COLO668 (cell line): Measurements from ENCODE around the gene ARL16.
A peak's percentile ranks its signal among the peaks of the same experiment; 100 is the strongest.

ENCODE experiments used
- DNase-seq: peaks from one replicate; lab custom pipeline; 2025; ENCODE audit not compliant: unreplicated experiment; lab: John Stamatoyannopoulos, UW

Gene ARL16

DNA sequence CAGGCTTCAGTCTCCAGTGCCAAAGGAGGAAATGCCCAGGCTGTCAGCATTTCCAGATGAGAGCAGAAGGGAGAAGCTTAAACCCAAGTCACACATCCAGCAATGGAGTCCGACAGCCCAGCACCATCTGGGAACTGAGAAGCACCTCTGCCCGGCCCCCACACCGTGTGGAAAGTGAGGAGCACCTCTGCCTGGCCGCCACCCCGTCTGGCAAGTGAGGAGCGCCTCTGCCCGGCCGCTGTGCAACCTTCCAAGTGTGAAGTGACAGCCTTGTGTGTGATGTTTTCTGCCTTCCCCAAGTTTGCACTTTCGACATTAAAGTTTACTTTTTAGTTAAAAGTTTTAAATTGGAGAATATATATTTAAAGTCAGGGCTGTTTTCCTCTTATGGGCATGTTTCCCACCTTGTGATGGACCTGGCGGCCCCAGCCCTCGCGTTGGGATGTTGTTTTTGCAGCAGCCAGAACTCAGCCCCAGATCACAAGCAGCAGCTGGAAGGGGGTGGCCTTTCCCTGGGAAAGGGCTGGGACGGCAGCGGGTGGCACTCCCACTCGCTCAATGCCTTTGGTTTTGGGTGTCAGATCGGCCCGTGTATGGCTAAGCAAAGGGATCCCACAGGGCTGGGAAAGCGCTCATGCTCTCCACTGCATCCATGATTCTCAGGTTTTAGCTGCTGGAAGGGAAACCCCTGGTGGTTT, 9.9 kb downstream of the ARL16 start:
- no peak for DNase-seq

GRCh38 chr17:81672954-81673353, 10.6 kb downstream of the ARL16 start:
- DNase-seq: no peak

DNA sequence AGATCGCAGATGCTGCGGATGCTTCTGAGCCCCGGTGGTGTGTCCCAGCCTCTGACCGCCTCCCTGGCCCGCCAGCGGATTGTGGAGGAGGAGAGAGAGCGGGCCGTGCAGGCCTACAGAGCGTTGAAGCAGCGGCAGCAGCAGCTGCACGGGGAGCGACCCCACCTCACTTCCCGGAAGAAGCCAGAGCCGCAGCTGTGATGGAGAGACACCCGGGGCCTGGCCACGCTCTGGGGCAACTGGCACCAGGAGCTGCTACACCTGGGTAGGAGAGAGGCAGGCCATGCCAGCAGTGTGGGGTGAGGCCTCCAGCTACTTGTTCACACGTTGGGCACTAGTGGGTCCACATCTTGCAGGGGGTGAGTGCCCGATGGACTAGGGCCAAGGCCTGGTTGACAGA, 11.1 kb downstream of the ARL16 start:
- DNase-seq: no peak

DNA sequence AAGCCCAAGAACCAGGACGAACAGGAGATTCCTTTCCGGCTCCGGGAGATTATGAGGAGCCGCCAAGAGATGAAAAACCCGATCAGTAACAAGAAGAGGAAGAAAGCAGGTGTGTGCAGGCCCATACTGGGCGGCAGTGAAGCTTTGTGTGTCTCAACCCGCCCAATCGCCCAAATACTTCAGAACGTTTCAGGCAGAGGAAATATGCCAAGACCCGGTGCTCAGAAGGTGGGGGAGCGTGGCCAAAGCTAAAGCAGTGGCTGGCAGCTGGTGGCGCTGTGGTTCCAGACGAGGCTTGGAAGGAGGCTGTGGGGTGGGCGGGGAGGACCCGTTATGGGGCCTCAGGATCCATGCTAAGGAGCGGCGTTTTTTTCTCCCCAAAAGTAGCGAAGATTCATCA, 15.8 kb downstream of the ARL16 start:
- DNase-seq: no peak

DNA sequence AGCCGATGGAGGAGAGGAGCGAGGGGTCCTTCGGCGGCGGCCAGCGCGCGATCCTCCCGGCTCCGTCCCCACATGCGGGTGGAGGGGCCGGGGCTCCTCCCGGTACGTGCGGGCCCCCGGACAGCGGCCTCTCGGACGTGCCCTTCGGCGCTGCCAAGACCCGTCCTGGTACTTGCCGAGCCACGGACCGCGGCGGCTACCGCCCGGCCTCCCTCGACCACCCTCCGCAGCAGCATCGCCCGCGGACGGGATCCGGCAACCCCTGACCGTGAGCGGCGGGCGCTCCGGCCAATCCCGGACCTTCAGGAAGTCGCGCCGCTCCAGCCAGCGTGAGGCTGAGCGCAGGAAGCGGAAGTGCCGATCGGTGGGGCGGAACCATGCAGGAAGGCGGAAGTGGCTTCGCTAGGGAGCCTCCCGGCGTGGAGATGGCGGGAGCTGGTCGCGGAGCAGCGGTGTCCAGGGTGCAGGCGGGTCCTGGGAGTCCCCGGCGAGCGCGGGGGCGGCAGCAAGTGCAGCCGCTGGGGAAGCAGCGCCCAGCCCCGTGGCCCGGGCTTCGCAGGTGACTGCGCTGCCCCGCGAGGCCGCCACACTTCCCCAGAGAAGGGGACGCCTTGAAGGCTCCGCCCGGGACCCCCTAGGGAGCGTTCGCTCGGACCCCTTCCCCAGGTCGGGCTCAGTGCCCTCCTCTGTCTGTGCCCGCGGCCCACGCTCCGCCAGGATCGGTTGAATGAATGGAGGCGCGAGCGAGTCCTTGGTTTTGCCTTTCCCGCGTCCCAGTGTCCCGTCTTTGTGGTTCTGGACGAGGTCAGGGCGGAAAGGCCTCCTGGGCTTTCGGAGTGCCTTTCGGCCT, 17.0 kb downstream of the ARL16 start, which contains the start of the genes CCDC137 and OXLD1:
Gene CCDC137 (plus strand): TSS at position 396 of the 850 bp plus-strand sequence. CDS start 30 bp downstream, at position 426.
Gene OXLD1 (minus strand): TSS at position 264 of the 850 bp plus-strand sequence. CDS start 28 bp downstream, at position 236.
- DNase-seq: peak; percentile 92

- peak; percentile 47 for DNase-seq
These were observed 17.6 kb downstream of the ARL16 start for GRCh38 chr17:81666092-81666341.

DNA sequence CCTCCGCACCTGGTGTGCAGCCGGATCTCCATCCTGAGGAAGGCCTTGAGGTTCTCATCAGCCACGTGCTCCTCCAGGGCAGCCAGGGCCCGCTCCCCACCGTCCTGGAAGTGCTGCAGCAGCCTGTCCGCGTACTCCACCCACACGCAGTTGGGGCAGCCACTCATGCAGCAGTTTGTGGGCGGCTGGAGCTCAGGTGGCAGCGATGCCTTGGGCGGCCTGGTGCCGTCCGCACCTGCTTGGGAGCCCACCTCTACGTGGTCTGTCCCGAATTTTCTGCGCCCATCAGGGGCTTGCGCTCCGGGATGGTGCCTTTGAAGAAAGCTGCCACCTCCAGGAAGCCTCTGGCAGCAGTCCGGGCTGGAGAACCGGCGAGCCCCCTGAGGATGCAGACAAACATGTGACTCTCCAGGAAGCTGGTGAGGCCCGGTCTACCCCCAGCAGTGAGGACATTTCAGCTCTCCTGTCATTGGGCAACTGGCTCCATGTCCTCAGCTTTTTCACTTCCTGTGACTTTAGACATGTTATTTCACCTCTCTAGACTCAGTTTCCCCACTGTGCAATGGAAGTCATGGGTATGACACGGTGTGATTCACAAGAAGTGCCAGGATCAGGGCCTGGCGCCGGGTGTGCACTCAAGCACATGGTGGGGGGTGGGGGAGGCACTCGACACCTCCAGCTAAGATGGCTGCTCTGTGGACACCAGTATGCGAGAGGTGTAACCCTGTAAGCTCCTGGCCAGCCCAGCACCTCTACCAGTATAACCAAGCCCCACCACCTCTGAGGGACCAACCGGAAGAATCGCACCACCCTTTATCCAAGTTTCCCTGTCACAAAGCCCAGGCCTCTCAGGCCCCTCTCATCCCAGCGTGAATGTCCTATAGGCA, 18.1 kb downstream of the ARL16 start:
- peak; percentile 29 for DNase-seq

- no peak for DNase-seq
These were observed 19.5 kb downstream of the ARL16 start for GRCh38 chr17:81664051-81664470.

DNA sequence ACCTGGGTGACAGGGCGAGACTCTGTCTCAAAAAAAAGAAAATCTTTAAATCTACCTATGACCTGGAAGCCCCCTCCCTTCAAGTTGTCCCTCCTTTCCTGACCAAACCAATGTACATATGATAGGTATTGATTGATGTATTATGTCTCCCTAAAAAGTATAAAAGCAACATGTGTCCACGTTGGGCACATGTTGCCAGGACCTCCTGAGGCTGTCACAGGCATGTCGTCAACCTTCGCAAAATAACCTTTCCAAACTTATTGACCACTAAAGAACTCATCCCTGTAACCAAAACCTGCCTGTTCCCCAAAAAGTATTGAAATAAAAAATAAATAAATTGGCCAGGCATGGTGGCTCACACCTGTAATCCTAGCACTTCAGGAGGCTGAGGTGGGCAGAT, 21.6 kb downstream of the ARL16 start:
- no peak for DNase-seq

DNA sequence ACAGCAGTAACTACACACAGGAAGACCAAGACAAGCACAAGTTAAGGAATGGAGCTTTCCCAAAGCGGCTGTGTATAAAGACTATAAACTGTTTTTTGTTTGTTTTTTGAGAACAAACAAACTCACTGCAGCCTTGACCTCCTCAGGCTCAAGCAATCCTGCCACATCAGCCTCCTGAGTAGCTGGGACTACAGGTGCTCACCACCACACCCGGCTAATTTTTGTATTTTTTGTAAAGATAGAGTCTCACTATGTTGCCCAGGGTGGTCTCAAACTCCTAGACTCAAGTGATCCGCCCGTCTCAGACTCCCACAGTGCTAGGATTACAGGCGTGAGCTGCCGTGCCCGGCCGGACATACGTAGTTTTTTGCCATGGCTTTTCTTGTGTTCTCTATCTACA, 23.2 kb downstream of the ARL16 start:
- no peak for DNase-seq

DNA sequence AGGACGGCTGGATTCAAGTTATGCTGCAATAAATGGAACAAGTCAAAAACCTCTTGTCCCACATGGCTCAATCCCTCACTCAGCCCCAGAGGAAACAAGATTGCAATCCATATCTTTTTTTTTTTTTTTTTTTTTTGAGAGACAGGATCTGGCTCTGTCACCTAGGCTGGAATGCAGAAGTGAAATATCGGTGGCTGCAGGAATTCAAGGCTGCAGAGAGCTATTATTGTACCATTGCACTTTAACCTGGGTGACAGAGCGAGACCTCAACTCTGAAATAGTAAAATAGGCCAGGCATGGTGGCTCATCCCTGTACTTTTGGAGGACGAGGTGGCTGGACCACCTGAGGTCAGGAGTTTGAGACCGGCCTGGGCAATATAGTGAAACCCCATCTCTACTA, 24.6 kb downstream of the ARL16 start:
- no peak for DNase-seq

DNA sequence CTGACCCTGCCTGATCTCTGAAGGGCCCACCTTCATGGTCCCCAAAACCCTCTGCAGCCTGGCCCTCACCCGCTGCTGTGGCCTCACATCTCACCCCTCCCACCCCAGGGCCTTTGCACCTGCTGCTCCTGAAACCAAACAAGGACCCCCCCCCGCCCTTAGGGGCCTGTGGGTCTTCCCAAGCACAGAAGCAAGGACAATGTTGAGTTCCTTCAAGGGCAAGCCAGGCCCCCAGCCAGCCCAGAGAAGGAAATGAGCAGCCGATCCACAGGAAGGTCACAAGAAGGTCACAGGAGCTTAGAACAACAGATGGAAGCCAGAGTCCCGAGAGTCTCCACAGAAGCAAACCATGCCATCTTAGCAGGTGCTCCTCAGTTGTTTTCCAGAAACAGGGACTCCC, 26.8 kb downstream of the ARL16 start:
- DNase-seq: no peak

GRCh38 chr17:81656118-81656743, 27.4 kb downstream of the ARL16 start, which contains the start of gene PDE6G:
PDE6G (minus strand) TSS chr17:81656542; CDS start chr17:81653305, 3,237 bp downstream.
- DNase-seq: no peak

DNA sequence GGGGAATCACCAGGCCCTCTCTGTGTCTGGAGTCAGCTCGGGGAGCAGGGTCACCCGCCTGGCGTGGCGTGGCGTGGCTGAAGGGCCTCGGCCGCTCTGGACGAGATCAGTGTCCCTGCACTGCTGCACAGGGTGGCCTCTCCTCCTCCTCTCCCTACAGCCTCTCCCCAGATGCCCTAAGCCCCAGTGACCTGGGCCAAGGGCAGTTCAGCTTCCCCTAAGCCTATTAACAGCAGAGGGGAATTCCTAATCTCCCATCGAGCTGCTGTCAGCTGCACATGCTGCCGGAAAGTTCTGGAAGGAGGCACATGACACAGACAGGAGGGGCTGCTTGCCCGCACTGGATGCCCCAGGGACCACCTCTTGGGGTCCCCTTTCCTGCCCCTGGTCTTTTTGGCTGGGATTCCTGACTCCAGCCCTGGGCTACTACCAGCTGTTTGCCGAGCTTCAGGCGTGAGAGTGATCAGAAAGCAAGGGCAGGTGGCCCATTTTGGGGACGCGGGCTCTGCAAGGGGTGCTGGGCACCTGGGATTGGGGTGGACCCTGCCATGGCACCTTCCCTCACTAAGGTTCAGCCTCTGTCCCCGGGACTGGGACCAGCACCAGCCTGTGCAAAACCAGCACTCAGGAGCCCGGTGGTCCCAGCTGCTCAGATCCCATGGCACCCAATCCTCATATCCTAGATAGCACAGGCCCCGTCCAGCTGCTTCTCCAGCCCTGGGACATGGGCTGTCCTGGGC, 28.0 kb downstream of the ARL16 start:
- no peak for DNase-seq

DNA sequence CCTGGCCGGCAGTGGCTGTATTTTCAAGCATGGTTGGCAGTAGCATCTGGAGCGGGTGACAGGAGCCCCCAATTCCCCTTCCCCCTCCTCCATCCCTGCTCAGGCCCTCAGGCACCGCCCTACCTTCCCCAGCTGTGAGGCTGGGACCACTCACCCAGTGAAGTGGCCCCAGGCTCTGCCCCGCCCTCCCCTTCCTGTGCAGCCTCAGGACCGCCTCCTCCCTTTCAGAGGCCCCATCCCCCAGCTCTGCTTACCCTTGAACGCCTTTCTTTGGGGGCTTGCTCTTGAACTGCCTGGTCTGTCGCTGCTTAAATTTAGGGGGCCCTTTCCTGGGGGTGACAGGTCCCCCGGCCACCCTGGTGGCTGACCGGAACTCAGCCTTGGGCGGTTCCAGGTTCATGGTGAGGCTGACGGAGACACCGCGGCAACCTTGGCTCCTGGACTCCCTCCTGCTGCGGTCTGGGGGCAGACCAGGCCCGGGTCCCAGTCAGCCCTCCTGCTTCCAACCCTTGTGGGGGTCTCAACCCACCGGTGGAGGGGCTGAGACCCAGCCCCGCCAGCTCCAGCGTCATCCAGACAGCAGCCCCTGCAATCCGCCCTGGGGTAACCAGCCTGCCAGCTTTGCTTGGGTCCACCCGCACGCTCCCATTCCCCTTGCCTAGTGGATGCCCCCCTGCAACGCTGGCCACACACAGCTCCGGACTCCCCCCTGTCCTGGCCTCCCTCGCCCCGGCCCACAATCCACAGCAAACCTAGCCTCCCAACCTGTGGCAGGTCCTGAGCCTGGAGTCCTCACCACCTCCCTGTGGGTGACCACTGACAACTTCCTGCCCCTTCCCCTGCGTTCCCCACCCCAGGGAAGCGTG, 30.5 kb downstream of the ARL16 start:
- no peak for DNase-seq

DNA sequence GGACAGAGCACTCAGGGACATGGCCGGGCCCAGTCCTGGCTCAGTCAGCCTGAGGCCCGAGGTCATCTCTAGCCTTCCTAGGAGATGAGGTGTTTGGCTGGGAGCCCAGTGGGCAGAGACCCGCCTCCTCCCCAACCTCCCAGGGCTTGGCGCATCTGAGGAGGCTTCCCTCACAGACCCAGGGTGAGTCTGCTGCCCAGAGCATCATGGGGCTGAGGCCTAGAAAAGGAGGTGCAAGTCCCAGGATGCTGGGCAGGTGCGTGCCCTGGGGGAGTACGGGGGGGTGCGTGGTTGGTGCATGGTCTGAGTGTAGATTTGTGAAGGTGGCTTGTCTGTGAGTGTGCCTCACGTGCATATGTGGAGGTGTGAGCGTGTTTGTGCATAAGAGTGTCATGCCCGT, 31.9 kb downstream of the ARL16 start:
- peak; percentile 3 for DNase-seq

- DNase-seq: no peak
These were observed 32.6 kb downstream of the ARL16 start for GRCh38 chr17:81650951-81651350.

DNA sequence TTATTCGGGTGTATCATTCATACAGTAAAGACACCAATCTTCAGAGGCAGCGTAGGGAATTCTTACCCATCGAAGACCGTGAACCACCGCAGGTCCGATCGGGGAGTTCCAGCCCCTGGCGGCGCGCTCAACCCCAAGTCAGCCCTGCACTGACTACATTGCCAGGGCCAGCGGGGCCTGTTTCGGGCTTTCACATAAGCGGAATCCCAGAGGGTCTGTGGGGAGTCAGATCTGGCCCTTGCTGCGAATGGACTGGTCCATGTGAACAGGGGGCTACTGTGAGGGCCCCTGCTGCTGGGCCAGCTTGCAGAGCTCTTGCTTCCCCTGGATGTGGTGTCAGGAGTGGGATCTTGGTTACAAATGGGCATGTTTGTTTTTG, 34.9 kb downstream of the ARL16 start:
- no peak for DNase-seq

DNA sequence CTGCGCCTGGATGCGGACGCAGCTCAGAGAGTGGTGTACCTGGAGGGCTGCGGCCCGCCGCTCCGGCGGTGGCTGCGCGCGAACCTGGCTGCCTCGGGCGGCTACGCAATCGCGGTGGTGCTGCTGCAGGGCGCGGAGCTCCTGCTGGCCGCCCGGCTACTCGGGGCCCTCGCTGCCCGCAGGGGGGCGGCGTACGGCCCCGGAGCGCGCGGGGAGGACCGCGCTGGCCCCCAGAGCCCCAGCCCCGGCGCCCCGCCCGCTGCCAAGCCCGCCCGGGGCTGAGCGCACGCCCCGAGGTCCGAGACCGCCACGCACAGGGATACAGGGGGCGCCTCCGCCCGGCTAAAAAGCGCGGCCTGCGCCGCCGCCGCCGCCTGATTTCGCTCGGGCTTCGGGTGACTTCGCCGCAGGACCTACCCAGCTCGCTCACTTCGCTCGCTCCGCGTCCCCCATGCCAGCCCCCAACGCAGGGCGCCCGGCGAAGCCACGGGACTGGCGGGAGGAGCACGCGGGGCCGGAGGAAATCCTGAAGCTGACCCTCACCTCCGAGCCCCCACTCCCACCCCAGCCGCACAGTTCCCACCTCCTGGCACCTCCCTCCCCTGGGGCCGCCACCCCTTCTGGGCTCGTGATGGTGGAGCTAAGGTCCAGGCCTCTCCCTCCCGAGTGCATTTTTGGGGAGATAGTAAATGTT, 35.4 kb downstream of the ARL16 start:
- DNase-seq: no peak
